Measurements from ENCODE around the gene RALGAPA2.

Gene RALGAPA2

DNA sequence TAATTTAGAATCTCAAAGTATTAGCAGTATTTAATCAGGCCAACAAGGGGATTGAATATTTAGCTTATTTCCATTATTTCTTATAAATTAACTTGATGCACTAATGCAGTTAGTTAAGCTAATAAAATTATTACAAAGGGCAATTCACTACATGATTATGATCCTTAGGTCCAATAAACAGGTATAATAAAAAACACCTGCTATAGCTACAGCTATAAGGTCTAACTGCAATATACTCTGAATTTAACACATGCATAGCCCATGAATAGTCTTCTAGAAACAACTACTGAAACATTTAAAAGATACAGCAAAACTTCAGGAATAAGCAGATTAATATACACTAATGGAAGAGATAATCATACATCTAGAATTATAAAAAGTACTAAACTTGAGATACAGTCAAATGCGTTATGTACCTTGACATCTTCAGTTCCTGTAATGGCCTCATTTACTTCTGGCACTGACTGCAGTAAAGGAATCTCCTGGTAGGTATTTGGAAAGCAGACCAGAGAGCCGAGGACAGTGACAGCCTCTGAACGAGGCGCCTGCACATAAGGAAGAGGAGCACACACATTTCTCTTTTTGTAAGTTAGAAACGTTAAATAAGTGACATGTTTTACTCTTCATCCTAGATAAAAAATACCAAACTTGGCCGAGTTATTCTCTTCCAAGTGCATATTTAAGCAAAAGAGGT is 176.1 kb downstream of the RALGAPA2 start:
- H3K4me3 ChIP-seq (ENCODE audit: low read depth, low read length), result no peak overlapping the region
- TF ChIP-seq MYC (IDR thresholded peaks at IDR 0.05; ENCODE audit: low read depth, low read length) (no peak), POLR2A (IDR thresholded peaks at IDR 0.05; ENCODE audit: extremely low read depth, insufficient read length) (no peak), CTCF (IDR thresholded peaks at IDR 0.05; ENCODE audit: low read depth, low read length) (no peak)
- TF ChIP-seq, protein P1, sequence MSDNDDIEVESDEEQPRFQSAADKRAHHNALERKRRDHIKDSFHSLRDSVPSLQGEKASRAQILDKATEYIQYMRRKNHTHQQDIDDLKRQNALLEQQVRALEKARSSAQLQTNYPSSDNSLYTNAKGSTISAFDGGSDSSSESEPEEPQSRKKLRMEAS (IDR thresholded peaks at IDR 0.05; ENCODE audit: low read depth, low read length), result no peak

GRCh38 chr20:20535051-20535450 is 177.4 kb downstream of the RALGAPA2 start:
- no peak for TF ChIP-seq MYC (IDR thresholded peaks at IDR 0.05; ENCODE audit: low read depth, low read length)
- no peak for TF ChIP-seq CTCF (IDR thresholded peaks at IDR 0.05; ENCODE audit: low read depth, low read length)
- TF ChIP-seq, protein P1 (IDR thresholded peaks at IDR 0.05; ENCODE audit: low read depth, low read length), result no peak
- TF ChIP-seq POLR2A (IDR thresholded peaks at IDR 0.05; ENCODE audit: extremely low read depth, insufficient read length), result no peak
- no peak overlapping the region for H3K4me3 ChIP-seq (ENCODE audit: low read depth, low read length)
- no peak for DNase-seq (ENCODE audit: low read depth)

More for the DNA sequence above, 176.1 kb downstream of the RALGAPA2 start:
- DNase-seq (ENCODE audit: low read depth), result no peak

DNA sequence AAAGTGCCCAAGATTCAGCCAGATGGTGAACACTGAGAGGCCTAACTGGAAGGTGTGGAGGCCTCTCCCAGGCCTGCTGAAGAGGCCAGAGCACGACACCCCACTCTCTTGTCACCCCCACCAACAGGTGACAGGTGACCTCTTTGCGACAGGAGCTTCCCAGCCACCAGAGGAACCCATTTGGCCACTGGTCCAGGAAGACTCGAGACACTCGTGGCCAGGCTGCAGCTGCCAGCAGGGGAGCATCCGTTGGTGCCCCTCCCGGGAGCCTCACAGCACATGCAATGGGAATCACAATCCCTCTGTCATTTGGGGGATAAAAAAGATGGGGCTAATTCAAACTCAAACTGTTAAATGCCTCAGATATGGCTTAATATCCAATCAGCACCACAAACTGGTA is 181.2 kb downstream of the RALGAPA2 start:
- H3K4me3 ChIP-seq (ENCODE audit: low read depth, low read length), result no peak overlapping the region
- TF ChIP-seq, protein P1 (IDR thresholded peaks at IDR 0.05; ENCODE audit: low read depth, low read length), result no peak
- no peak for TF ChIP-seq CTCF (IDR thresholded peaks at IDR 0.05; ENCODE audit: low read depth, low read length)
- TF ChIP-seq MYC (IDR thresholded peaks at IDR 0.05; ENCODE audit: low read depth, low read length), result no peak
- TF ChIP-seq POLR2A (IDR thresholded peaks at IDR 0.05; ENCODE audit: extremely low read depth, insufficient read length), result no peak
- no peak for DNase-seq (ENCODE audit: low read depth)

DNA sequence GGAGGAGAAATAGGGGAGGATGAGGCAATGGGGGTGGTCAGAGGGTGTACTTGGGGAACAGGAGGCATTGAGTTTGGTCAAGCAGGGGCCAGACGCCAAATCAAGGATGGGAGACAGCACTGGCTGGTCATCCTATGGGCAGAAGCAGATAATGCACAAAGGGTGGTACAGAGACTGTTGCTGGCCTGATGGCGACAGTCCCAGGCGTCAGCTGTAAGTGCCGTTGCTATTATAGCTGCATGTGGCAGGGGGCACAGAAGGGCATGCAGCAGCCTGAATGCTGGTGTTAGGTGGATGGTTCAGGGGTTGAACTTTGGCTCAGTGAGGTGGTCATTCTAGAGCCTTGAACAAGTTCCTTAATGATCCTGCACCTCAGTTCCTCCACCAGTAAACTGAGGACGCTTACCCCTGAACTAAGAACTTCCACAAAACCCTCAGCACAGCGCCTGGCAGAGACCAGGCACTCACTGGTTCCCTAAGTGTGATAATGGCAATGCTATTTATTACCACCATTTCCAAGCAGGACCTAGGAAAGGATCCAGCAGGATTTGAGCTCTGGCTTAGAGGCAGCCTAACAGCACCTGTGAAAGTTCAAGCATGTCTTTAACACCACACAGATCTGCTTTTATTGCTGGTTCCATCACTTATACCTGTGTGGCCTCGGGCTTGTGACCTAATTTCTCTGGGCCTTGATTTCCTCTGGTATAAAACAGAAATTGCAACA is 181.9 kb downstream of the RALGAPA2 start:
- TF ChIP-seq MYC (IDR thresholded peaks at IDR 0.05; ENCODE audit: low read depth, low read length) (no peak), POLR2A (IDR thresholded peaks at IDR 0.05; ENCODE audit: extremely low read depth, insufficient read length) (no peak), CTCF (IDR thresholded peaks at IDR 0.05; ENCODE audit: low read depth, low read length) (no peak)
- TF ChIP-seq, protein P1 (IDR thresholded peaks at IDR 0.05; ENCODE audit: low read depth, low read length), result no peak

DNA sequence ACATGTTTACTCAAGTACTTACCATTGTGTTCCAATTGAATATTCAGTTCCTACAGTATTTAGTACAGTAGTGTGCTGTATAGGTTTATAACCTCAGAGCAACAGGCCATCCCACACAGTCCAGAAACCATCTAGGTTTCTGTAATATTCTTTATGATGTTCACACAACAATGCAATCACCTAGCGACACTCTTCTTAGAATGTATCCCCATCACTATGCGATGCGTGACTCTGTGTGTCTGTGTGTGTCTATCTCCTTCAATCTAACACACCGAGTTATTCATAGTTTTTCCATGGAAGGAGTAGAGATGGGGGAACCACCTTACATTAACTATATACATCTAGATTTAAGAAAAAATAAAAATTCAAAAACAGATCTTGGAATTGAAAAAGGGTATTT is 182.8 kb downstream of the RALGAPA2 start:
- no peak overlapping the region for H3K4me3 ChIP-seq (ENCODE audit: low read depth, low read length)
- DNase-seq (ENCODE audit: low read depth), result no peak
- TF ChIP-seq MYC (IDR thresholded peaks at IDR 0.05; ENCODE audit: low read depth, low read length), result no peak
- TF ChIP-seq POLR2A (IDR thresholded peaks at IDR 0.05; ENCODE audit: extremely low read depth, insufficient read length), result no peak
- TF ChIP-seq CTCF (IDR thresholded peaks at IDR 0.05; ENCODE audit: low read depth, low read length), result no peak
- TF ChIP-seq, protein P1 (IDR thresholded peaks at IDR 0.05; ENCODE audit: low read depth, low read length), result no peak

More for the DNA sequence above, 181.9 kb downstream of the RALGAPA2 start:
- DNase-seq (ENCODE audit: low read depth), result no peak
- H3K4me3 ChIP-seq (ENCODE audit: low read depth, low read length), result no peak overlapping the region
